GM21360 (cell line): ENCODE data around the gene PLXND1.

Experiments used
- ATAC-seq: cut with Tn5 transposase; IDR thresholded peaks from one replicate; pipeline ENCODE4 v1.9.1; 2021; ENCODE audit warnings: mild to moderate bottlenecking, moderate library complexity; ENCODE audit not compliant: unreplicated experiment

PLXND1 gene

GRCh38 chr3:129587566-129588210, 18.8 kb downstream of the PLXND1 start:
- no peak for ATAC-seq

GRCh38 chr3:129586746-129587430, 19.6 kb downstream of the PLXND1 start:
- no peak for ATAC-seq

- ATAC-seq: no peak
These were observed 20.4 kb downstream of the PLXND1 start for GRCh38 chr3:129585949-129586657.

GRCh38 chr3:129584631-129585030, 21.8 kb downstream of the PLXND1 start:
- ATAC-seq: no peak

GRCh38 chr3:129583289-129583688, 23.2 kb downstream of the PLXND1 start:
- no peak for ATAC-seq

- no peak for ATAC-seq
These were observed 23.7 kb downstream of the PLXND1 start for GRCh38 chr3:129582799-129583198.

- no peak for ATAC-seq
These were observed 24.9 kb downstream of the PLXND1 start for GRCh38 chr3:129581623-129582022.

- no peak for ATAC-seq
These were observed 26.5 kb downstream of the PLXND1 start for GRCh38 chr3:129579991-129580390.

- ATAC-seq: peak; percentile 54
These were observed 28.3 kb downstream of the PLXND1 start for GRCh38 chr3:129577925-129578786.

GRCh38 chr3:129577366-129577765, 29.1 kb downstream of the PLXND1 start:
- ATAC-seq: no peak

GRCh38 chr3:129576514-129577352, 29.7 kb downstream of the PLXND1 start:
- no peak for ATAC-seq

GRCh38 chr3:129575997-129576384, 30.5 kb downstream of the PLXND1 start:
- no peak for ATAC-seq

GRCh38 chr3:129575233-129575996, 31.1 kb downstream of the PLXND1 start:
- ATAC-seq: no peak

- no peak for ATAC-seq
These were observed 32.3 kb downstream of the PLXND1 start for GRCh38 chr3:129574206-129574605.

GRCh38 chr3:129573493-129573892, 33.0 kb downstream of the PLXND1 start:
- ATAC-seq: no peak

- ATAC-seq: no peak
These were observed 33.9 kb downstream of the PLXND1 start for GRCh38 chr3:129572603-129573002.

- no peak for ATAC-seq
These were observed 34.6 kb downstream of the PLXND1 start for GRCh38 chr3:129571605-129572547.

GRCh38 chr3:129569856-129570255, 36.6 kb downstream of the PLXND1 start:
- no peak for ATAC-seq
